H9 (cell line): ENCODE data around the gene RBM15. TPM values are rescaled to one million over a fixed set of nuclear protein-coding genes. Genes with fewer than 3 reads are reported as not detected.

Source experiments
- DNase-seq: peaks from one replicate; pipeline ENCODE4 v3.0.0-alpha.2; 2017
- H2AFZ ChIP-seq: one replicate; pipeline ENCODE4 v1.6.1; 2013; ENCODE audit warnings: mild to moderate bottlenecking, low read length, control low read depth, moderate library complexity
- H2AK5ac ChIP-seq: 2 replicates; pipeline ENCODE4 v1.6.1; 2013; ENCODE audit warnings: low read length, control low read depth, mixed read lengths; ENCODE audit not compliant: insufficient read length
- H2BK120ac ChIP-seq: one replicate; pipeline ENCODE4 v1.6.1; 2013; ENCODE audit warnings: low read depth, mild to moderate bottlenecking, low read length, control low read depth, inconsistent platforms; ENCODE audit not compliant: poor library complexity, severe bottlenecking
- H2BK12ac ChIP-seq: 2 replicates; pipeline ENCODE4 v1.6.1; 2013; ENCODE audit warnings: low read length, control low read depth, mixed read lengths, low read depth; ENCODE audit not compliant: insufficient read length
- H2BK15ac ChIP-seq: 2 replicates; pipeline ENCODE4 v1.6.1; 2013; ENCODE audit warnings: low read depth, low read length, control low read depth
- H2BK20ac ChIP-seq: one replicate; pipeline ENCODE4 v1.6.1; 2013; ENCODE audit warnings: low read depth, mild to moderate bottlenecking, low read length, control low read depth, inconsistent platforms; ENCODE audit not compliant: poor library complexity, severe bottlenecking
- H2BK5ac ChIP-seq: 2 replicates; pipeline ENCODE4 v1.6.1; 2013; ENCODE audit warnings: low read length, control low read depth, mixed read lengths; ENCODE audit not compliant: insufficient read length
- H3K14ac ChIP-seq: 2 replicates; pipeline ENCODE4 v1.6.1; 2013; ENCODE audit warnings: low read length, control low read depth; ENCODE audit not compliant: insufficient read depth
- H3K18ac ChIP-seq: 2 replicates; pipeline ENCODE4 v1.6.1; 2013; ENCODE audit warnings: low read depth, mild to moderate bottlenecking, mixed read lengths, low read length, control low read depth; ENCODE audit not compliant: insufficient read length
- H3K23ac ChIP-seq: 2 replicates; pipeline ENCODE4 v1.6.1; 2013; ENCODE audit warnings: low read length, control low read depth, mixed read lengths, low read depth; ENCODE audit not compliant: insufficient read length
- H3K23me2 ChIP-seq: 2 replicates; pipeline ENCODE4 v1.6.1; 2013; ENCODE audit warnings: low read depth, mild to moderate bottlenecking, mixed read lengths, low read length, control low read depth; ENCODE audit not compliant: insufficient read length, poor library complexity, severe bottlenecking
- H3K27ac ChIP-seq: 2 replicates; pipeline ENCODE4 v1.5.1; 2013; ENCODE audit warnings: low read length, control low read depth, mixed read lengths, low read depth; ENCODE audit not compliant: insufficient read length
- H3K27me3 ChIP-seq: 2 replicates; pipeline ENCODE4 v1.6.1; 2013; ENCODE audit warnings: low read length, control low read depth, inconsistent platforms; ENCODE audit not compliant: insufficient read depth
- H3K4ac ChIP-seq: 2 replicates; pipeline ENCODE4 v1.6.1; 2013; ENCODE audit warnings: low read depth, mild to moderate bottlenecking, control low read depth, inconsistent platforms, low read length, moderate library complexity
- H3K4me1 ChIP-seq: 2 replicates; pipeline ENCODE4 v1.6.1; 2013; ENCODE audit warnings: low read length, control low read depth, inconsistent platforms; ENCODE audit not compliant: insufficient read depth
- H3K4me2 ChIP-seq: 2 replicates; pipeline ENCODE4 v1.6.1; 2013; ENCODE audit warnings: low read length, control low read depth, mixed read lengths; ENCODE audit not compliant: insufficient read length, insufficient read depth
- H3K56ac ChIP-seq: 2 replicates; pipeline ENCODE4 v1.6.1; 2013; ENCODE audit warnings: low read depth, mild to moderate bottlenecking, mixed read lengths, low read length, control low read depth; ENCODE audit not compliant: insufficient read length
- H3K79me1 ChIP-seq: 2 replicates; pipeline ENCODE4 v1.6.1; 2013; ENCODE audit warnings: low read depth, mild to moderate bottlenecking, moderate library complexity, low read length, control low read depth, inconsistent platforms; ENCODE audit not compliant: insufficient read depth, poor library complexity, severe bottlenecking
- H3K79me2 ChIP-seq: 2 replicates; pipeline ENCODE4 v1.6.1; 2013; ENCODE audit warnings: low read length, control low read depth, inconsistent platforms; ENCODE audit not compliant: insufficient read depth
- H3K9ac ChIP-seq: 2 replicates; pipeline ENCODE4 v1.6.1; 2013; ENCODE audit warnings: low read length, control low read depth, mixed read lengths; ENCODE audit not compliant: insufficient read length; ENCODE audit errors: extremely low read depth
- H3K9me3 ChIP-seq: one replicate; pipeline ENCODE4 v1.6.1; 2013; ENCODE audit warnings: low read depth, low read length, inconsistent platforms; ENCODE audit not compliant: control insufficient read depth
- H3T11ph ChIP-seq: one replicate; pipeline ENCODE4 v1.6.1; 2013; ENCODE audit warnings: mild to moderate bottlenecking, low read length, control low read depth, inconsistent platforms
- H4K20me1 ChIP-seq: one replicate; pipeline ENCODE4 v1.6.1; 2013; ENCODE audit not compliant: control insufficient read depth, insufficient read length, insufficient read depth
- H4K5ac ChIP-seq: 2 replicates; pipeline ENCODE4 v1.6.1; 2013; ENCODE audit warnings: low read depth, mild to moderate bottlenecking, mixed read lengths, low read length, control low read depth; ENCODE audit not compliant: insufficient read length
- H4K8ac ChIP-seq: replicated peaks from 2 replicates; pipeline ENCODE4 v1.6.1; 2013; ENCODE audit warnings: low read length, control low read depth, mixed read lengths, low read depth; ENCODE audit not compliant: insufficient read length
- H4K91ac ChIP-seq: 2 replicates; pipeline ENCODE4 v1.6.1; 2013; ENCODE audit warnings: low read depth, mild to moderate bottlenecking, moderate library complexity, mixed read lengths, low read length, control low read depth; ENCODE audit not compliant: insufficient read length
- H3K27ac Mint-ChIP-seq, 3 experiments: 2 replicates in 2 of 3; 3 replicates in 1 of 3; pipeline ENCODE4 v1.8.0; 2020 to 2021; ENCODE audit warnings: mixed read lengths in 3 of 3, mild to moderate bottlenecking in 1 of 3, moderate library complexity in 1 of 3
- H3K27me3 Mint-ChIP-seq: 2 replicates; pipeline ENCODE4 v1.8.0; 2021; ENCODE audit warnings: low read depth, mild to moderate bottlenecking, moderate library complexity, mixed read lengths
- H3K36me3 Mint-ChIP-seq, 3 experiments: 2 replicates in 2 of 3; 3 replicates in 1 of 3; pipeline ENCODE4 v1.8.0; 2020 to 2021; ENCODE audit warnings: low read depth in 3 of 3, mixed read lengths in 3 of 3; ENCODE audit not compliant: insufficient read depth in 1 of 3
- H3K4me1 Mint-ChIP-seq, 2 experiments: 2 replicates each; pipeline ENCODE4 v1.8.0; 2020; ENCODE audit warnings: mixed read lengths in 2 of 2
- H3K4me3 Mint-ChIP-seq, 2 experiments: 2 replicates in 1 of 2; 3 replicates in 1 of 2; pipeline ENCODE4 v1.8.0; 2020 to 2021; ENCODE audit warnings: mild to moderate bottlenecking in 2 of 2, mixed read lengths in 2 of 2, moderate library complexity in 1 of 2
- H3K9me3 Mint-ChIP-seq, 2 experiments: 2 replicates in 1 of 2; 3 replicates in 1 of 2; pipeline ENCODE4 v1.8.0; 2020; ENCODE audit warnings: mild to moderate bottlenecking in 2 of 2, mixed read lengths in 2 of 2, moderate library complexity in 1 of 2
- CTCF ChIP-seq: fragments of 200-600 bp; sonication (generic); conservative IDR thresholded peaks from 3 replicates; pipeline ENCODE4 v1.8.0; 2021; ENCODE audit warnings: antibody characterized with exemption, mild to moderate bottlenecking
- WGBS: extraction: QIAGEN DNeasy Blood & Tissue Kit; methylation state at CpG from one replicate; pipeline ENCODE4 v1.1.7; 2013; ENCODE audit warnings: missing lambda C conversion rate, low lambda C conversion rate, mixed read lengths; ENCODE audit not compliant: insufficient read length; ENCODE audit errors: extremely low coverage; 5-methylcytosine and 5-hydroxymethylcytosine counted together
- total RNA-seq: library from RNA; stranded (reverse); gene quantifications from 2 replicates; pipeline ENCODE4 v1.2.1, GENCODE V29; 2021

The RBM15 gene
- total RNA-seq, 1 experiment from 2014 or later, result 62.0 TPM

- peak overlapping the region in 1 of 3 experiments; percentile 7; a peak in 2 of 7 replicates for H3K27ac Mint-ChIP-seq
- Histone ChIP-seq H3K4me2 (no peak overlapping the region), H2BK5ac (no peak overlapping the region)
Measured at GRCh38 chr1:110350360-110350759, 11.2 kb downstream of the RBM15 start.

More at GRCh38 chr1:110350360-110350759, 11.2 kb downstream of the RBM15 start:
- Mint-ChIP-seq H3K4me1 (peaks cover 36 to 41% of the 10 kb centered on the region in 2 experiments), H3K9me3 (no peaks in the 10 kb centered on the region), H3K36me3 (peaks cover 4 to 28% (median 27%) of the 10 kb centered on the region in 3 experiments; a peak in 6 of 7 replicates), H3K4me3 (no peak overlapping the region), H3K27me3 (no peaks in the 10 kb centered on the region)
- no peaks in the 10 kb centered on the region for H3K23me2 ChIP-seq
- no peak overlapping the region for H3T11ph ChIP-seq
- H2BK15ac ChIP-seq, result no peak overlapping the region
- no peak overlapping the region for H3K27ac ChIP-seq
- no peak overlapping the region for H2BK20ac ChIP-seq
- no peak for TF ChIP-seq CTCF
- no peaks in the 10 kb centered on the region for H3K9me3 ChIP-seq
- no peak overlapping the region for H4K91ac ChIP-seq
- no peak overlapping the region for H3K56ac ChIP-seq
- no peak for DNase-seq
- H3K18ac ChIP-seq, result no peak overlapping the region
- no peak overlapping the region for H3K4ac ChIP-seq
- no peak overlapping the region for H2BK12ac ChIP-seq
- H3K27me3 ChIP-seq, result no peaks in the 10 kb centered on the region
- no peak overlapping the region for H4K8ac ChIP-seq
- H3K14ac ChIP-seq, result no peak overlapping the region
- H3K9ac ChIP-seq, result no peak overlapping the region
- H4K20me1 ChIP-seq, result no peaks in the 10 kb centered on the region
- H4K5ac ChIP-seq, result no peak overlapping the region
- no peak overlapping the region for H2AK5ac ChIP-seq
- H2AFZ ChIP-seq, result no peak overlapping the region
- no CpG with 5 or more reads among the region's 2 CpGs for WGBS
- no peak overlapping the region for H3K23ac ChIP-seq
- H3K4me1 ChIP-seq, result peaks cover 3% of the 10 kb centered on the region; the same call in 1 of the 2 replicates
- H3K79me2 ChIP-seq, result peaks cover 19% of the 10 kb centered on the region; the same call in 1 of the 2 replicates
- no peak overlapping the region for H2BK120ac ChIP-seq
- peaks cover 4% of the 10 kb centered on the region for H3K79me1 ChIP-seq
